HG02678 (cell line): ENCODE measurements around the gene KRT75.

ENCODE experiments used
- ATAC-seq: cut with Tn5 transposase; IDR thresholded peaks from one replicate; pipeline ENCODE4 v1.9.1; 2021; ENCODE audit warnings: mild to moderate bottlenecking, moderate library complexity; ENCODE audit not compliant: unreplicated experiment

Gene KRT75

DNA sequence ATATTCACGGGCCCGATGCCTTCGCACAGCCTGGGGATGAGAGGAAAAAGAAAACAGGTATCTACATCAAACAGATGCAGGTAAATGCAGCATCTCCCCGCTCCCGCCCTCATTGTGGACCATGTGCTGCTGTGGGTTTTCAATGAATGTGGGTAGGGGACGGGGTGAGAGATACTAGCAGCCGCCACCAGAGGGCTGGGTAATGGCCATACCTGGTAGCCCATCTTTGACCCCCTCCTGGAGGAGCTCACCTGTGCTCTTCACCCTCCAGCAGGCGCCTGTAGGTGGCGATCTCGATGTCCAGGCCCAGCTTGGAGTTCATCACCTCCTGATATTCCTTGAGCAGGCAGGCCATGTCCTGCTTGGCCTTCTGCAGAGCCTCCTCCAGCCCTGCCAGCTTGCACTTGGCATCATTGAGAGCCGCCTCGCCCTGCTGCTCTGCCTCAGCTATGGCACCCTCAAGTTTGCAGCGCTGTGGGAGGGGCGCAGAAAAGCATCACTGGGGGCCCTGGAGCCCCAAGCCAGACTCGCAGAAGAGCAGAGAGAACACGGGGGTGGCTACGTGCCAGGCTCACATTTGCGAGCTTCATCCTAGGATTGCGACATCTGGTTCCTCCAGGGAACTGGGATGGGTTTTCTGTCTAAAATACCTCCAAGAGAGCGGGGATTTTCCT is 38.3 kb downstream of the KRT75 start:
- ATAC-seq: no peak

DNA sequence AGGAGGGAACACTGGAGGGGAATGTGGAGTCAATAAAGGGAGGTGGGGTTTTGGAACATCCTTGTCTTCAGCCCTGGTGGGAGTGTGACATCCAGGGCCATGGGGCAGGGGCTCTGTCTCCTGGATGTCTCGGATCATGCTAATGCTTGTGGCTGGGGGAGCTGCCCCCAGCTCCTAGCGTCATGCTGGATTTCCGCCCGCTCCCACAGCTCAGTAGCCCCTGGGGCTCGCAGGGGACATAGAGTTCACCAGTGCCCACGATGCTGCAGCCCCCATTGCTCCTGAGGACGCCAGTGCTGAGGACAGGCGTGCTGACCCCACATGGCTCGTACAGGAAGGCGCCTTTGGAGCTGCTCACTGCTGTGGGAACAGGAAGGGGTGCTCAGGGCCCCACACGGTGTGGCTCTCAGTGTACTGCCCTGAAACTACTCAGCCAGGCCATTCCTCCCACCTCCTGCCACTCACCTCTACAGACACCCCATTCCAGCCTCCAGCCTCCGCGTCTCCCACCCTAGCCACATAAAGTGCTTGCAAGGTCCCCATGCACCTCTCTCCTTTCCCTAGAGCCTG is 39.2 kb downstream of the KRT75 start:
- ATAC-seq: no peak

DNA sequence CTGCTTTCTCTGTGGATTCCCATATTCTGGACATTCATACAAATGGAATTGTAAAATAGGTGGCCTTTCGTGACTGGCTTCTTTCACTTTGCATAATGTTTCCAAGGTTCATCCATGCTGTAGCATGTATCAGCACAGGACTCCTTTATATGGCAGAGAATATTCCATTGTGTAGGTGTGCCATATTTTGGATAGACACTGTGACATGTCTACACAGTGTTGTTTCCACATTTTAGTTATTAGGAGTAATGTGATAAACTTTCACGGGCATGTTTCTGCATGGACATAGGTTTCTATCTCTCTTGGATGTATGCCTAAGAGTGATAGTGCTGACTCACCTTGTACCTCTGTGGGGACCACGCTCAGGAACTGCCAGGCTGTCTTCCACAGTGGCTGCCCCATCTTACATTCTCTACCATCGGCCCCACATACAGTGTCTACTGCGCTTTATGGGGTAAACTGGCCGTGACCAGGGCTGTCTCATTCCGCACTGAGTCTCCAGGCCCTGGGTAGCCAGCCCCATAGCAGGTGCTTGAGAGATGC is 41.6 kb downstream of the KRT75 start:
- ATAC-seq: no peak

DNA sequence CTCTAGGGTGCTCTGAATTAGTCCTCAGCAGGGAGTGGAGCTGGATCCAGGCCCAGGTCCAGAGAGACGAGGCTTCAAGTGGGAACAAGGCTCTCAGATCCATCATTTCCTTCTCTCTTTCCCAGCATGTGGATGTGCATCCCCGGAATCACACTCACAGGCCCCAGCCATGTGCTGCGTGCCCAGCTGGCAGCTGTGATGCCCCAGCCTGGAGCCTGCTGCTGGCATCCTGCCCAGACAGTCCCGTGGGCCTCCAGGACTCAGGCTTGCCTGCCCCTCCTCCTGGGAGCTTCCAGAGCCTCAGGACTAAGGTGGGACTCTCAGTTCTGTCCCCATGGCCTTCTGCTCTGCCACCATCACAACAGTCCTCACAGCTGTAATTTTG is 42.6 kb downstream of the KRT75 start:
- no peak for ATAC-seq

DNA sequence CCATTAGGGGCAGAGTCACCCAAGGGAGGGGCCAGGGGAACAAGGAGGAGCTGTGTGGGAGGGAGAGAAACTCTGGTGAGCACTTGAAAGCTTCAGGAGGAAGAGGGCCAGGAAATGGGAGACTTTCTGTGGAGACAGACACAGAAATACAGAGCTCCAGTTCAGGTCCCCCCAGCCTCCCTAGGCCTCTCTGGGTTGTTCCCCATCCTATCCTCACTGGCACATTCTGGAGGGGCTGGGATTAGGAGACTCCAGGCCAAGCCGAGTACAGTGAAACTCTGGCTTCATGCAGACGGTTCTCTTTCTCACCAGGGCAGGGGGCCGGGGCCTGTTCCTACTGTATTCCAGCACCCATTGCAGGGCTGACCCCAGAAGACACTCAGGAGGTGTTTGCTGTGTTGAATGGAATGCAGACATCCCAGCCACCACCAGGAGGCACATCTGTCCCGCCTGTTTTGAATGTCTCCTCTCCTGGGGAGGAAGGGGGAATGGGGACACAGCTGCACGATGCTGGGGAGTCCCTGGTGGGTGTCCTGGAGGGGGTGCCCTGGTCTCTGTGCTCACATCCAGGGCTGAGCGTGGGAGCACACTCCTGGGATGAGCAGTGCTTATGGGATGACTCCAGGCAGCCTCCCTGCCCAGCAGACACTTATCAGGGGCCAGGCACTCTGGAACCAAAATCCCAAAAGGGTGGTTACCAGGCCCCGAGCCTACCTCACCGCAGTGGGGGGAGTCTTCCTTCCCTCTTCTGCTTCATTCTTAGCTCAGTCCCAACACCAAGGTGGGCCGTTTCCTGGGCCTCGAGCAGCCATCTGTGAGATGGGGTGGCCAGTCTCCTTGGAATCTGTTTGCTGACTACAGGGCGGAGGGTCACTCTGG is 43.2 kb downstream of the KRT75 start:
- ATAC-seq: no peak

DNA sequence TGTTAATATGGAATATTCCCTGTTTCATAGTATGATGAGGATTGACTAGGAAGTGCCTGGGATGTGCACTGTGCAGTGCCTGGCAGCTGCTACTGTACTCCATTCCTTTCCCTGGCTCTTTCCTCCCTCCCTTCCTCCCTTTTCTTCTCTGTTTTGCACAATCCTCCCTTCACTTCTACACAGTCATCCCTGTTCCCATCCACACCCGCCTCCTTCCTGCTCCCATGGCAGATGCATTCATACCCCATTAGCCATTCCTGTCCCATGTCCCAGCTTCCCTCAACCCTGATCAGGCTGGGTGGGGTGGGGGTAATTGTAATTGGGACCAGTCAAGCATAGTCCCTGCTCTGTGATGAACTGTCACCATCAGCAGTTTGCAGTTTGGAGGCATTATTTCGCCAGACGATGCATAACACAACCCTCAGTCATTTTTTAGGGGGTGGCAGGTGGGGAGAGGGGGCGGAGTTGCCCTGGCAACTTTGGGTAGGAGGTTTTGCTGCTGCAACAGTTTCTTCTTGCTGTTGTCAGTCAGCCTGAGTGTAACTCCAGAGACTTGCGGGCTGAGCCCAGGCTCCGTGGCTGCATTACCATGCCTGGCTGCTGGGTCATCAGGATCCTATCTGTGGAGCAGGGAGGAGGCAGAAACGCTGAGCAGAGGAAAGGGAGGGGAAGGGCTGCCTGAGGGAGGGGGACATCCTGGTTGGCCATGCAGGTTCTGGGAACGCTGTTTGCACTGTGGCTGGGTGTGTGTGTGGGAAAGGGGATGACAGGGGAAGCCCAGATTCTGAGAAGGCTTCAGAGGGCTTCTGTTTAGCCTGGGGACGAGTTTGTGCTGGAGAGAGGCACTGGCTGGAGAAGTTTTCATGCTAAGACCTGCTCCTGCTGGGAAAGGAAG is 44.6 kb downstream of the KRT75 start:
- no peak for ATAC-seq

DNA sequence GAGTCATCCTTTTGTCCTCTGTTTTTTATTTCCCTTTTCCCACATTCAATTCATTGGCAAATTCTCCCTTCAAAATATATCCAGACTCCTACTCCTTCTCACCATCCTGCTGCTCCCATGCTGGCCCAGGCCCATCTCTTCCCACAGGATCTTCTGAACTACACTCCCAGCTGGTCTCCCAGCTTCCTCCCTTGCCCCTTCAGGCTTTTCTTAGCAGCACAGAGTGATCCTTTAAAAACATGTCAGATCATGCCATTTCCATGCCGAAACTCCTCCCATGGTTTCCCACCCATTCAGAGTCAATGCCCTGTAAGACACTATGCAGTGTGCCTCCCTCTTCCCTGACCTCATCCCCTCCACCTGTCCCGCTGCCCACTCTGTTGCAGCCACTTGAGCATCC is 46.3 kb downstream of the KRT75 start:
- ATAC-seq: no peak

DNA sequence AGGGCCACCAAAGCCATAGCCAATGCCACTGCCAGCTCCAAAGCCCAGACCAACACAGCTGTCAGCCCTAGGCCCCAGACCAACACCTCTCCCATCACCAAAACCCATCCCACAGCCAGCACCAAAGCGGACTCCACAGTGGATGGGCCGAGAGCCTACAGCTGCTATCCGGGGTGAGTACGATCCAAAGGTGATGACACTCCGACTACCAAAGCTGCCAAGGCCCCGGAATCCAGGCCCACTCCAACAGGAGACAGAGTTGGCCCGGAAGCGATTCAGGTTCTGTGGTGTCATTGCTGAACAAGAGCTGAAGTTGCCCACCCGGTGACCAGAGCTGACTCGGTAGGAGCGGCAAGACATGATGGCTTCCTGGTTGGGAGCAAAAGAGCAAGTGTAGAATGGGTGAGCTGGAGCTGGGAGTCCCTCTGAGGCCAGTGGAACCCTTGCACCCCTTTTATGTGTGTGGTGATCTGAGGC is 48.9 kb downstream of the KRT75 start, which contains the start of gene KRT84:
Gene KRT84, minus strand, starts transcription at position 427 of the 477 bp plus-strand sequence. Its CDS starts 67 bp downstream, at position 360.
- no peak for ATAC-seq

DNA sequence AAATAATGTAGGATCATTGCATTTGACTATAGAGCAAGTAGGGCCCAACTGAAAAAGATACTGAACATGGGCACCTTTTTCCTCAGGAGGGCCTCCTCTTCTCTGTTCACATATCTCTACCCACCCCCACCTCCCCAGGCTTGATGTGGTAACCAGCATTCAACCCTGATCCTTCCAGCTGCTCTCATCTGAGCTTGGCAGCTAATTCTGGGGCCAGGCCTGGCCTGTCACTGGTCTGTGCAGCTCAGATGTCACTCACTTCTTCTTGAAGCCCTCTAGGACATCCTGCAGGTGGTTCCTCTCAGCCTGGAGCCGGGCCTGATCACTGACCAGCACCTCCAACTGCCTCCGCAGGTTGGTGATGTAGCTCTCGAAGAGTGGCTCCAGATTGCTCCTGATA is 50.8 kb downstream of the KRT75 start:
- ATAC-seq: no peak

DNA sequence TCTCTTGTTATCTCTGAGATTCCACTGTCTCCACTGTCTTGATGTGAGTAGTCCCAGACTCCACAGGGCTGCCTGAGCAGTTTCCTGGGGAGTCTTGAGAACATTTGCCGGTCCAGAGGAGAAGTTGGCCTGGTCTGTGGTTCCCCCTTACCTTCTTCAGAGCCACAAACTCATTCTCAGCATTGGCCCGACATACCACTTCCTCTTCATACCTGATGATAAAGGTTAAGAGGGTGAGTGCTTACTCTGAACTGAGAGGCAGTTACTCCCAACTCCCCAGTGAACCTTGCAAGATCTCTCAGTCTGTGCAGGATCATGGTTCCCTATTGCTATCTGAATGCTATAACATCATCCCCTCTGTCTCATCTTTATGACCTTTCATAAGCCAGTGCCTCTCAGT is 51.3 kb downstream of the KRT75 start:
- no peak for ATAC-seq

DNA sequence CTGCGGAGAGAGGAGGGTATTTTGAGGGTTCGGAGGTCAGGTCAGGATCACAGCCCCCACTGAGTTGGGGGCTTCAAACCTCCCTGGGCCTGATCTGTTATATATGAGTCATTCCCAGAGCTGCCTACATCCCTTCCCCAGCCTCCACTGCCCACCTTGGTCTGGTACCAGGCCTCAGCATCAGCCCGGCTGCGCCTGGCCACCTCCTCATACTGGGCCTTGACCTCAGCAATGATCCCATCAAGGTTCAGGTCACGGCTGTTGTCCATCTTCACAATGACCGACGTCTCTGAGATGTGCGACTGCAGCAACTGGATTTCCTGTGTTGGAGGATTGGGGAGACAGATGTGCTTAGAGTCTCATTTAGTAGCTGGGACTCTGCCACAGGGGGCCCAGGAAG is 53.0 kb downstream of the KRT75 start:
- ATAC-seq: no peak

DNA sequence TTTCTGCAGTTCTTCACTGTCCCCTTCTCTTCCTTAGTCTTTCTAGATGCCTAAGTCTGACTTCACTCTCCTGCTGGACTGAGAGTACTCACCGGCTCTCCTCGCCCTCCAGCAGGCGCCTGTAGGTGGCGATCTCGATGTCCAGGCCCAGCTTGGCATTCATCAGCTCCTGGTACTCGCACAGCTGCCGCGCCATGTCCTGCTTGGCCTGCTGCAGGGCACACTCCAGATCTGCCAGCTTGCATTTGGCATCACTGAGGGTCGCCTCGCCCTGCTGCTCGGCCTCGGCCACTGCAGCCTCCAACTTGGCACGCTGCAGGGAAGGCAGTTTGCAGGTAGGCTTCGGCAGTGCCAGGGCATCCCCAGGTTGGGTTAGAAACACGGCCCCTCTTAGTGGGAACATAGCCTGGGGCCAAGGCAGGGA is 53.9 kb downstream of the KRT75 start:
- ATAC-seq: no peak

DNA sequence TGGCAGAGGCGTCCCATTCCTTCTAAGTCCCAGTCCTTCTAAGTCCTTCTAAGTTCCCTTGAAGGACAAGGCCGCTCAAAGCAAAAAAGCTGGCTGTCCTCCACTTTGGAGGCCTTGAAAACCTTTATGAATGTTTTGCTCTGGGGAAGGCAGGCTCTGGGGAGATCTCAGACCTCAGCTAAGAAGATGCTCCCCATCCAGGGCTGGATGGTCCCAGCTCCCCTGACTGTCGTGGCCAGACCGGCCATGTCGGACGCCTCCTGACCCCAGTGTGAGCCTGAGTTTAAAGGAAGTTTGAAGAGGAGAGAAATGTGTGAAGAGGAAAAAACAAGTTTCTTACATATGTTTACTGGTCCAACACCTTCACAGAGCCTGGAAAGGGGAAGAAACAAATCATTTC is 54.6 kb downstream of the KRT75 start:
- no peak for ATAC-seq

DNA sequence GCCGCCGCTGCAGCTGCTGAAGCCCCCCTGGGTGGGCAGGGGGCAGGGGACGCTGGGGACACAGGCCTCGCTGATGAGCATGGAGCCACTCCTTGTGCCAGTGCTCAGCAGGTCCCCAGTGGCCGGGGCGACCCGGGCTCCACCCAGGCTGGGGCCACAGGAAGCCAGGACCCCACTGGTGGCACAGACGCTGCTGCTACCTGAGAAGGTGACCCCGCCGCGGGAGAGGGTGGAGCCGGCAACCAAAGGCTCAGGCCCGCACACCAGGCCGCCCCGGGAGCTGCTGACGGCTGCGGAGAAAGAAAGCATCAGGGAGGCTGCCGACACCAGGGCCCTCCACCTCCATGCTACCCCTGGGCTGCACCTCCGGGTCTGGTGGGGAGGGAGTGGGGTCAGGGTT is 56.1 kb downstream of the KRT75 start:
- ATAC-seq: no peak

DNA sequence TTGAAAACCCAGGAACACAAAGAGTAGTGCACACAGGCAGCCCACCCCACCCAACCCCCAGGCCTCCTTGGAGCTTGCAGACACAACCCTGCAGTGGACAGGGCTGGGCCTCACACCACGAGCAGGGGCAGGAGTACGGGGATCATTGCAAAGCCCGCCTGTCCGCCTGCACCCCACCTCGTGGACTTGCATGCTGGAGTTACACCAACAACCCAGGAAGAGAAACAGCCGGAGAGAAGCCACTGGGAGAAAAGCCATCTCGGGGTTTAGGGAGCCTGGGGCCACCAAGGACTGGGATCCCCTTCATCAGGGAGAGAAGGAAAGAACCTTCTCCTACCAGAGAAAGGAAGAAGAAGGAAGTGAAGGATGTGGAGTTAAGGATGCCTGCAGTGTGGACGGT is 56.9 kb downstream of the KRT75 start:
- ATAC-seq: no peak
